RWPE2 (cell line): Measurements from ENCODE around the gene PDE9A.
A peak's percentile ranks its signal among the peaks of the same experiment; 100 is the strongest.

Experiments
- ATAC-seq: fragments of 200-7000 bp; cut with Tn5 transposase; 3 replicates; pipeline ENCODE4 v1.9.1; 2021; ENCODE audit warnings: low read depth
- DNase-seq: peaks from one replicate; pipeline ENCODE4 v3.0.0-alpha.2; 2020; ENCODE audit warnings: low spot score
- H3K27ac ChIP-seq: fragments of 450-650 bp; 2 replicates; pipeline ENCODE4 v1.5.1; 2017; ENCODE audit warnings: mild to moderate bottlenecking; ENCODE audit not compliant: poor library complexity, severe bottlenecking
- H3K27me3 ChIP-seq: fragments of 250-450 bp; sonication (Bioruptor Pico); 2 replicates; pipeline ENCODE4 v1.5.1; 2021; ENCODE audit warnings: mild to moderate bottlenecking, moderate library complexity; ENCODE audit not compliant: insufficient read depth, poor library complexity, severe bottlenecking
- H3K36me3 ChIP-seq: fragments of 250-450 bp; sonication (Bioruptor Pico); 2 replicates; pipeline ENCODE4 v1.5.1; 2020; ENCODE audit warnings: low read depth, mild to moderate bottlenecking, moderate library complexity
- H3K4me1 ChIP-seq: fragments of 250-450 bp; sonication (Bioruptor Pico); 2 replicates; pipeline ENCODE4 v1.5.1; 2021; ENCODE audit warnings: mild to moderate bottlenecking, moderate library complexity; ENCODE audit not compliant: insufficient read depth, poor library complexity, severe bottlenecking
- H3K4me3 ChIP-seq: fragments of 250-450 bp; sonication (Bioruptor Pico); 2 replicates; pipeline ENCODE4 v1.5.1; 2021; ENCODE audit warnings: mild to moderate bottlenecking, moderate library complexity; ENCODE audit not compliant: severe bottlenecking
- H3K9me3 ChIP-seq: fragments of 250-450 bp; sonication (Bioruptor Pico); 2 replicates; pipeline ENCODE4 v1.5.1; 2021; ENCODE audit warnings: mild to moderate bottlenecking, moderate library complexity; ENCODE audit not compliant: severe bottlenecking
- TF ChIP-seq, protein P1 (sequence below): fragments of 450-650 bp; IDR thresholded peaks from one replicate; pipeline ENCODE4 v1.5.1; 2017; ENCODE audit warnings: mild to moderate bottlenecking, moderate library complexity; ENCODE audit not compliant: poor library complexity, severe bottlenecking

Gene PDE9A

DNA sequence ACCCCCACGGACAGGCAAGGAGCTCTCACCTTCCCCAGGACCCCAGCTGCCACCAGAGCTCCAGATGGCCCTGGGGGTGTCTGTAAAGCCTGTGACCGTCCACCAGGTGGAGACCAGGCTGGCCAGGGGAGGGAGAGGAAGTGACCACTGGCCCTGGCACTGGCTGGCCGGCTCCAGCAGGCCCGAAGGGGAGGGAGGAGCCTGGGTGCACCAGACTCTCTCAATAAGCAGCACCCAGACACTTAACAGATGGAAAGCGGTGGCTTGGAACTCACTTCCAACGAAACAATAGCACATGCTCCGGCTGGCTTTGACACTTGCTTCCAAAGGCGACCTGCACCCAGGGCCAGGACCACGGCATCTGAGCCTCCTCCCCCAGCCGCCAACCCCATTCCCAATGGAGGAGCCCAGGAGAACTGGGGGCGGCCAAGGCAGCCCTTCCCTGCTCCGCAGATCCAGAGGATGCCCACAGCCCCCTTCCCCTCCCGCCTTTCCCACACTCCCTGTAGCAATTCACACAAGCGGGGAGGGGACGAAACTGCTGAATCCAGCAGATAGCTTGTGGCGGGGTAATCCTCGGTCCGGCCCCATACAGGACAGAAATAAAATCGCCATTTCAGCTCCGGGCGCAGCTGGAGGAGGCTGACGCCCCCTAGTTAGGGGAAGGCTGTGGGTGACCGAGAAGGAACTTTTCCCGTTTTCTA, 742 bp upstream of the PDE9A start:
- H3K27me3 ChIP-seq: peaks cover 15% of the 10 kb centered on the region
- no peaks in the 10 kb centered on the region for H3K36me3 ChIP-seq
- ATAC-seq: peak; percentile 50
- DNase-seq: peak; percentile 57
- H3K27ac ChIP-seq: no peak overlapping the region
- TF ChIP-seq, protein P1, sequence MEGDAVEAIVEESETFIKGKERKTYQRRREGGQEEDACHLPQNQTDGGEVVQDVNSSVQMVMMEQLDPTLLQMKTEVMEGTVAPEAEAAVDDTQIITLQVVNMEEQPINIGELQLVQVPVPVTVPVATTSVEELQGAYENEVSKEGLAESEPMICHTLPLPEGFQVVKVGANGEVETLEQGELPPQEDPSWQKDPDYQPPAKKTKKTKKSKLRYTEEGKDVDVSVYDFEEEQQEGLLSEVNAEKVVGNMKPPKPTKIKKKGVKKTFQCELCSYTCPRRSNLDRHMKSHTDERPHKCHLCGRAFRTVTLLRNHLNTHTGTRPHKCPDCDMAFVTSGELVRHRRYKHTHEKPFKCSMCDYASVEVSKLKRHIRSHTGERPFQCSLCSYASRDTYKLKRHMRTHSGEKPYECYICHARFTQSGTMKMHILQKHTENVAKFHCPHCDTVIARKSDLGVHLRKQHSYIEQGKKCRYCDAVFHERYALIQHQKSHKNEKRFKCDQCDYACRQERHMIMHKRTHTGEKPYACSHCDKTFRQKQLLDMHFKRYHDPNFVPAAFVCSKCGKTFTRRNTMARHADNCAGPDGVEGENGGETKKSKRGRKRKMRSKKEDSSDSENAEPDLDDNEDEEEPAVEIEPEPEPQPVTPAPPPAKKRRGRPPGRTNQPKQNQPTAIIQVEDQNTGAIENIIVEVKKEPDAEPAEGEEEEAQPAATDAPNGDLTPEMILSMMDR: peak; percentile 26
- peaks cover 7% of the 10 kb centered on the region for H3K4me1 ChIP-seq
- H3K4me3 ChIP-seq: peak overlapping the region; percentile 2
- no peaks in the 10 kb centered on the region for H3K9me3 ChIP-seq

DNA sequence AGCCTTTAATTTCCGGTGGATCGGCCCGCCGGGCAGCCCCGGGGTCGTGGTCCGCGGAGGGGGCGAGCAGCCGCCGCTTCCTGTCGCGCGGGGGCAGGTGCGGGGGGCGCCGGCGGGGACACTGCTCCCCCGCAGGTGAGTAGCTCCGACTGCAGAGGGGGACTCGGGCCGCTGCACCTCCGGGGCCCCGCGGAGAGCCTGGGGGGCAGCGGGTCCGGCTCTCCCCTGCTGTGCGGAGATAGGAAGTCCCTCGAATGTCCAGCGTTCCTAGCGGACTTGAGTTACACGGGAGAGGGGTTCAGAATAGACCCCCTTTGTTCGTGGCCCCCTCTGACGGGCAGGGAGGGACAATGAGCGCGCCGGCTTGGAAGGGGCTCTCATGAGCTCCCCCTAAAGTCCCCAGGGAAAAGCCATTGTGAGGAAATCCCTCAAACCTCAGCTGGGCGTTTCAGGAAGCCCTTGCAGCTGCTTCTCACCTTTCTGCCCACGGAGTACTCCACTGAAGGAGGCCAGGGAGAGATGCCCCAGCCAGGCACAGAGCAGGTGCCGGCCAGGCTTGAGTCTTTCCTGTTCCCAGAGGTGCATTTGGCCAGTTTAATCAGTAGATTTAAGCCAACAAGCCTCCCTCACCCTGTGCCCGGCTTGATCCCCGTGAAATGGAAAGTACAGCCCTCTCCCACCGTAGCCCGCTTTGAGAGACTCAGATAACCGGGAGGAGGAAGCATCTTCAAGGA, 925 bp downstream of the PDE9A start:
- Histone ChIP-seq H3K27ac (no peak overlapping the region), H3K4me3 (peak overlapping the region; percentile 49), H3K9me3 (no peaks in the 10 kb centered on the region), H3K4me1 (peaks cover 7% of the 10 kb centered on the region), H3K36me3 (no peaks in the 10 kb centered on the region), H3K27me3 (peaks cover 15% of the 10 kb centered on the region)
- ATAC-seq (peak; percentile 17; the same call in 2 of the 3 replicates), DNase-seq (no peak)
- TF ChIP-seq, protein P1: peak; percentile 15

DNA sequence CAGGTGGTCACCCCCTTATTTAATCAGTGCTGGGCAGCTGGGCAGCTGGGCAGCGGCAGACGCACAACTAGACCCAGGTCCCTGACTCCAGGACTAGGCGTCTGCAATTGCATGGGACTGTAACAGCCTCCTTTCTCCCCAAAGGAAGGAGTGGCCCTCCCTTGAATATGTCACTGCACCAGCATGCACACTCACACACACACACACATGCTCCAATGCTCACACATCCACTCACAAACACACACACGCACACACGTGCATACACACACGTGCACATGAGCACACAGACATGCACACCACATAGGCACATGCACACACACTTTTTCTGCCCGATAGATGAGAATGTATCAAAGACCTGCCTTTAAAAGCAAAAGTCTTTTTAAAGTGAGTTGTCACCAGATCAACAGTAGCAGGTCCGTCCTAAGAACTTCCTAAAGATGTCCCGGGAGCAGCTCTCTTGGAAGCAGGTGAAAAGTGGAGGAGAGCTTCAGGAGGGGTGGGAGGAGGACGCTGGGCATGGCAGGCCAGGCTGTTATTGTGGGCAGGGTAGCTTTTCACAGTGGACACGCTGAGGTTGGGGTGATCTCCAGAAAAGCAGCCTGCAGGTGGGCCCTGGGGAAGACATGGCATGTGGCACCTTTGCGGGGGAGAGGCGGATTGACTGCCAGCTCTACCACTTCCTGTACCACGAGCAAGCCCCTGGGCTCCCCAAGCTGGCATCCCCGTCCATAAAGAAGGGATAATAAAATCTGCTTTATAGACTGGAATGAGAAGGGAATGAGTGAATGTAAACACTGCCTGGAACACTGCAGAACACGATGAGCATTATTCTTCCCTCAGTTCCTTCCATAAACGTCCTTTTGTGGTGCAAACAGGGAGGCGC, 1.7 kb downstream of the PDE9A start:
- TF ChIP-seq, protein P1: no peak
- Histone ChIP-seq H3K27ac (no peak overlapping the region), H3K27me3 (peaks cover 15% of the 10 kb centered on the region), H3K4me1 (peaks cover 7% of the 10 kb centered on the region), H3K4me3 (peak overlapping the region; percentile 49), H3K9me3 (no peaks in the 10 kb centered on the region), H3K36me3 (no peaks in the 10 kb centered on the region)
- no peak for DNase-seq
- no peak for ATAC-seq

DNA sequence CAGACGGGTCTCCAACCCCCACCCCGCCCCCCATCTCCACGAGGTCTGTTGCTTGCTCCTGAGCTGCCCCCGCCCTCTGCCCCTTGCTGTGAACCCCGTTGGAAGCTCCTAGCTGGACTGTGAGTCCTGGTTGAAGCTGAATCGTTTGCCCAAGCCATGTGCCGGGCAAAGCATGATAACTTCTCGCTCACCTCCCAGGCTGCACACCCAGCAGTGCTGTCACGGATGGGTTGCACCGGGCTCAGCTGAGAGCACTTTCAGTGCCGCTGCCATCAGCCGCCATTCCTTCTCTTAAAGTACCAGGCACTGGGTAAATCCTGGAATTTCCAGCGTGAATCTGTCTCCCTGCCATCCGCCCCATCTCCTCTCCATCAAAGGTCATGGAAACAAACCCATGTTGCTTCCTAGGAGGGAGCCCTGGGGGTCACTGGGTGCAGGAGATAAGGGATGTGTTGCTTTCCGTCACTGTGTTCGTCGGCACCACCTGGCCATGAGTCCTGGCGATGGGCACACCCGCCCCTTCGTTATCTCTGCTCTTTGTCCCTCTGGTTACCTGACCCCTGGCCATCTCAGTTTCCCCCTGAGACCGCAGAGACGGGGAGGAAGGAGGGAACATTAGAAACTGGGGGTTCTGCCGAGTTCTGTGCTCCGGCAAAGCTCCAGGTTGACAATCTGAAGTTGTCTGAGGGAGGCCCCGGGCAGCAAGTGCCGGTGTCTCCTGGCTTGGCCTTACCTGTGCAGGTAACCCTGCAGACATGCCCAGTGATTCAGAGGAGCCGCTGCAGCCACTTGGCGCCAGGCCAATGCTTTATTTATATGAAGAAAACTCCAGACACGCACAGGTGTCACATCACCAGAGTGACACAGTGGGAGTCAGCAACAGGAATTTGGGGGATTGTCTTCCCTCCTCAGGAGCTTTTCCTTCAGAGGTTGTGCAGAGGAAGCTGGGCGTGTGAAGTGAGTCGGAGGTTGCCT, 2.7 kb downstream of the PDE9A start:
- ATAC-seq (peak; percentile 34; the same call in 2 of the 3 replicates), DNase-seq (no peak)
- TF ChIP-seq, protein P1: no peak
- H3K36me3 ChIP-seq: no peaks in the 10 kb centered on the region
- peaks cover 15% of the 10 kb centered on the region for H3K27me3 ChIP-seq
- H3K4me1 ChIP-seq: peaks cover 7% of the 10 kb centered on the region
- H3K9me3 ChIP-seq: no peaks in the 10 kb centered on the region
- no peak overlapping the region for H3K4me3 ChIP-seq
- H3K27ac ChIP-seq: no peak overlapping the region
